Measurements from ENCODE around the gene MEIOSIN. TPM values are rescaled to one million over a fixed set of nuclear protein-coding genes. Genes with fewer than 3 reads are reported as not detected.
"Not testable (repeated sequence)": the region's sequence is repeated elsewhere in the genome, so short reads cannot be mapped to it uniquely, and the experiment has no call there.

MEIOSIN gene
- not detected for polyA plus RNA-seq (2013, experiment 1 of 2)
- 0.13 TPM for polyA plus RNA-seq (2013, experiment 2 of 2)

GRCh38 chr19:45733160-45733810, at the start of gene MEIOSIN:
Gene MEIOSIN, plus strand, starts transcription at chr19:45733439. Its CDS starts 1,938 bp downstream, at chr19:45735377.
- 95% methylated on average over 59 of the region's 59 CpGs for WGBS
- no peaks in the 10 kb centered on the region for H3K4me1 ChIP-seq (ENCODE audit: insufficient read depth, low read length)
- H3K27ac ChIP-seq (ENCODE audit: low read depth, low read length): no peak within 1 kb of the TSS
- no peaks in the 10 kb centered on the region for H3K27me3 ChIP-seq (ENCODE audit: insufficient read depth, low read length)
- H3K9me3 ChIP-seq (ENCODE audit: insufficient read depth, low read depth, low read length): no peaks in the 10 kb centered on the region
- H3K9ac ChIP-seq (ENCODE audit: low read depth, low read length): no peak within 1 kb of the TSS
- no peak within 1 kb of the TSS for H3K4me3 ChIP-seq (ENCODE audit: low read length)
- no peaks in the 10 kb centered on the region for H3K36me3 ChIP-seq (ENCODE audit: insufficient read depth, low read length)

DNA sequence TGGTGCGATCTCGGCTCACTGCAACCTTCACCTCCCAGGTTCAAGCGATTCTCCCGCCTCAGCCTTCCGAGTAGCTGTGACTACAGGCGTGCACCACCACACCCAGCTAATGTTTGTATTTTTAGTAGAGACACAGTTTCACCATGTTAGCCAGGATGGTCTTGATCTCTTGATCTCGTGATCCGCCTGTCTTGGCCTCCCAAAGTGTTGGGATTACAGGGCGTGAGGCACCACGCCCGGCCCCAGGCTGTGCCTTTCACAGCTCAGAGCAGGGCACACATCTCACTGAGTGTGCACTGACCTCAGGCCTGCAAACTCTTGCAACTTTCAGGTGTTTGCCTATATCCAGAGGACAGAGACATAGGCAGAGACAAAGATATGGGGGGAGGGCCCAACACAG, 48.2 kb upstream of the MEIOSIN start:
- peaks cover 56% of the 10 kb centered on the region for H3K36me3 ChIP-seq (ENCODE audit: insufficient read depth, low read length)
- 90% methylated on average over 11 of the region's 11 CpGs for WGBS
- H3K9me3 ChIP-seq (ENCODE audit: insufficient read depth, low read depth, low read length): not testable (repeated sequence)

GRCh38 chr19:45687599-45687998, 45.6 kb upstream of the MEIOSIN start:
- no peak overlapping the region for H3K9ac ChIP-seq (ENCODE audit: low read depth, low read length)
- peaks cover 56% of the 10 kb centered on the region for H3K36me3 ChIP-seq (ENCODE audit: insufficient read depth, low read length)
- WGBS: 92% methylated on average over 9 of the region's 9 CpGs

More for the DNA sequence above, 48.2 kb upstream of the MEIOSIN start:
- not testable (repeated sequence) for H3K27me3 ChIP-seq (ENCODE audit: insufficient read depth, low read length); H3K9ac ChIP-seq (ENCODE audit: low read depth, low read length); H3K4me3 ChIP-seq (ENCODE audit: low read length); H3K4me1 ChIP-seq (ENCODE audit: insufficient read depth, low read length); H3K27ac ChIP-seq (ENCODE audit: low read depth, low read length)

DNA sequence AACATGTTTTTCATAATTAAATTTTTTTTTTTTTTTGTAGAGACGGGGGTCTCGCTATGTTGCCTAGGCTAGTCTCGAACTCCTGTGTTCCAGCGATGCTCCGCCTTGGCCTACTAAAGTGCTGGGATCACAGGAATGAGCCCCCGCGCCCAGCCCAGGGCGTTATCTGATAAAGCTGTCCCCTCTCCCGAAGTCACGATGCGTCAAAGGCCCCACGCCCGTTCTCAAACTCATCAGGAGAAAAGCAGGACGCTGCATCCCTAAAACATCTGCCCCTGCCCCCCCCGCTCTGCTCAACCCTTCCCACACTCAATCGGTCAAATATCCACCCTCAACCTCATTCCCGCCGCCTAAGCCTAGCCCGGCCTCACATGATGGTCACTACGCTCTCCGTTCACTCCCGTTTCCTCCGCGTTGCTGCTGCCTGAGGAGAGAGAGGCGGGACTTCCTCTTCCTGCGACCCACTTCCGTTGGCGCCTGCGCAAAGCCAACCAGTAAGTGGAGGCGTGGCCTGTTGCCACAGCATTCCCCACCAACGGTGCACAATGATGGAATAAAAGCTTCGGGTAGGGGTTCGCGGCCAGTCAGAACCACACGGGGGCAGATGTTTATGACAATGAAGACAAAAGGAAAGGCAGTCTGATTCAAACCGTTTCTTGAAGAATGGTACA, 41.6 kb upstream of the MEIOSIN start, which contains the start of gene SNRPD2:
TSS of gene SNRPD2 (minus strand) at position 438 of the 671 bp plus-strand sequence. CDS start at position 373, 65 bp downstream.
- Histone ChIP-seq H3K27ac (ENCODE audit: low read depth, low read length) (peak within 1 kb of the TSS; percentile 84), H3K4me3 (ENCODE audit: low read length) (peak within 1 kb of the TSS; percentile 77), H3K4me1 (ENCODE audit: insufficient read depth, low read length) (peaks cover 3% of the 10 kb centered on the region; the same call in 1 of the 2 replicates), H3K9me3 (ENCODE audit: insufficient read depth, low read depth, low read length) (no peaks in the 10 kb centered on the region), H3K9ac (ENCODE audit: low read depth, low read length) (peak within 1 kb of the TSS; percentile 91), H3K36me3 (ENCODE audit: insufficient read depth, low read length) (peaks cover 55% of the 10 kb centered on the region), H3K27me3 (ENCODE audit: insufficient read depth, low read length) (no peaks in the 10 kb centered on the region)
- under 1% methylated on average over 36 of the region's 36 CpGs for WGBS

More at GRCh38 chr19:45687599-45687998, 45.6 kb upstream of the MEIOSIN start:
- Histone ChIP-seq H3K4me3 (ENCODE audit: low read length) (no peak overlapping the region), H3K4me1 (ENCODE audit: insufficient read depth, low read length) (peaks cover 3% of the 10 kb centered on the region; the same call in 1 of the 2 replicates), H3K27ac (ENCODE audit: low read depth, low read length) (no peak overlapping the region), H3K27me3 (ENCODE audit: insufficient read depth, low read length) (no peaks in the 10 kb centered on the region), H3K9me3 (ENCODE audit: insufficient read depth, low read depth, low read length) (no peaks in the 10 kb centered on the region)

DNA sequence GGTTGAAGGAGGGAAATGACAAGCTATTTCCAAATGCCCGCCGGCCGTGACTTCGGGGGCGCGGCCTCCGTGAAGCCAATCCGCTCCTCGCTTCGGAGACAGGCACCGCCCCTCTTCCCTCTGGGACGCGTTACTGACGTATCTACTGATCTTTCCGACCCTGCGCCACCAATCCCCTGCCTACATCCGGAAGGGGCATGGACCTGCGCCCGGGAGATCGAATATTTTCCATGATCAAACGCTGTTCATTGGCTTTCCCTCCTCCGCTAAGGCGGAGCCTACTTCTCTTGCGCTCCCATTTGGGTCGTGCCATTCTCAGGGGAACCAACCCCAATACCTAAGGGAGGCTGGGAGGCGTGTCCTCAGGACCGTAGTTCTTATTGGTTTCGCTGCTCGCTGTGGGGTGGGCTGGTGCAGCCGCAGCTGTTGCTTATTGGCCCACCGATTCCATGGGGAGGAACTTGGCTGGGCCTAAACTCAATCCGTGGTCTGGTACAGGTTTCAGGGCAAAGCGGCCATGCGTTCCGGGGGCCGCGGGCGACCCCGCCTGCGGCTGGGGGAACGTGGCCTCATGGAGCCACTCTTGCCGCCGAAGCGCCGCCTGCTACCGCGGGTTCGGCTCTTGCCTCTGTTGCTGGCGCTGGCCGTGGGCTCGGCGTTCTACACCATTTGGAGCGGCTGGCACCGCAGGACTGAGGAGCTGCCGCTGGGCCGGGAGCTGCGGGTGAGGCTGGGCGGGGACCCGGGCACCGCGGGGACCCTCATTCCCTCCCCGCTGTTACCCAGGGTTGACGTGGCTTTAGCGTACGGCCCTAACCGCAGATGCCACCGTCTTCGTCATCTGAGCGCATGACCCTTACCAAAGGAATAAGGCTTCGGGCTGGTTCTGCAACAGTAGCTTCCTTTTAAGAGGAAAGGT, 40.8 kb upstream of the MEIOSIN start, which contains the start of gene QPCTL:
TSS of gene QPCTL (plus strand) at position 480 of the 919 bp plus-strand sequence. CDS start at position 518, 38 bp downstream.
- Histone ChIP-seq H3K27me3 (ENCODE audit: insufficient read depth, low read length) (no peaks in the 10 kb centered on the region), H3K4me1 (ENCODE audit: insufficient read depth, low read length) (peaks cover 3% of the 10 kb centered on the region; the same call in 1 of the 2 replicates), H3K9ac (ENCODE audit: low read depth, low read length) (peak within 1 kb of the TSS; percentile 91), H3K9me3 (ENCODE audit: insufficient read depth, low read depth, low read length) (no peaks in the 10 kb centered on the region), H3K27ac (ENCODE audit: low read depth, low read length) (peak within 1 kb of the TSS; percentile 84), H3K36me3 (ENCODE audit: insufficient read depth, low read length) (peaks cover 54% of the 10 kb centered on the region), H3K4me3 (ENCODE audit: low read length) (peak within 1 kb of the TSS; percentile 77)
- under 1% methylated on average over 70 of the region's 70 CpGs for WGBS

DNA sequence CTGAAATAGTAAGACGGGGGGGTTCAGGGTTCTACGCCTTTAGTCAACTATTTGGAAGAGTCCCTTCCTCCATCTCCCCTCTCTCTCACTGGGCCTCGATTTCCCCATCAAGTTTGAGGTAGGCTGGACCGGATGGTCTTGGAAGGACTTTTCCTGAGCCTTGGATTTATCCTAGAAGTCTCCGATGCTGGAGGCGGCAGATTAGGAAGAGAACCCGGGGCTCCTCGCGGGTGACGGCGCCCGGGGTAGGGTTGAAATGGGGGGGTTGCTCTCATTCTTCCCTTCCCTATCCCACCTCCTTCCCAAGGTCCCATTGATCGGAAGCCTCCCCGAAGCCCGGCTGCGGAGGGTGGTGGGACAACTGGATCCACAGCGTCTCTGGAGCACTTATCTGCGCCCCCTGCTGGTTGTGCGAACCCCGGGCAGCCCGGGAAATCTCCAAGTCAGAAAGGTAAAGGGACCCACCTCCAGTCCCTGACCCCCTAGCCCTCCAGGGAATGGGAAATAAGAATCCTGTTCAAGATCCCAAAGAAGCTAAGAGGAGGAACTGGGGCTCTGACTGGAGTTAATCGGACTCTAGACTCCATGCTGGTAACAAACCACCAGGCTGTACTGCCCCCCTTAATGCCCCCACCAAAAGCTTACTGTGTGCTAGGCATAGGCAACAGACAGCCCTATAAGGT, 40.0 kb upstream of the MEIOSIN start:
- H3K9me3 ChIP-seq (ENCODE audit: insufficient read depth, low read depth, low read length): no peaks in the 10 kb centered on the region

GRCh38 chr19:45701676-45702075, 31.6 kb upstream of the MEIOSIN start:
- H3K27me3 ChIP-seq (ENCODE audit: insufficient read depth, low read length): no peaks in the 10 kb centered on the region
- H3K36me3 ChIP-seq (ENCODE audit: insufficient read depth, low read length): peaks cover 60% of the 10 kb centered on the region
- H3K4me3 ChIP-seq (ENCODE audit: low read length): no peak overlapping the region
- WGBS: 97% methylated on average over 7 of the region's 7 CpGs
- H3K4me1 ChIP-seq (ENCODE audit: insufficient read depth, low read length): no peaks in the 10 kb centered on the region
- H3K27ac ChIP-seq (ENCODE audit: low read depth, low read length): no peak overlapping the region
- H3K9ac ChIP-seq (ENCODE audit: low read depth, low read length): no peak overlapping the region
- H3K9me3 ChIP-seq (ENCODE audit: insufficient read depth, low read depth, low read length): no peaks in the 10 kb centered on the region

More for the DNA sequence above, 40.0 kb upstream of the MEIOSIN start:
- peak overlapping the region; percentile 77 for H3K4me3 ChIP-seq (ENCODE audit: low read length)
- H3K27me3 ChIP-seq (ENCODE audit: insufficient read depth, low read length): no peaks in the 10 kb centered on the region
- peaks cover 3% of the 10 kb centered on the region; the same call in 1 of the 2 replicates for H3K4me1 ChIP-seq (ENCODE audit: insufficient read depth, low read length)
- 6% methylated on average over 15 of the region's 22 CpGs for WGBS
- H3K27ac ChIP-seq (ENCODE audit: low read depth, low read length): peak overlapping the region; percentile 84
- H3K36me3 ChIP-seq (ENCODE audit: insufficient read depth, low read length): peaks cover 54% of the 10 kb centered on the region
- H3K9ac ChIP-seq (ENCODE audit: low read depth, low read length): peak overlapping the region; percentile 85

DNA sequence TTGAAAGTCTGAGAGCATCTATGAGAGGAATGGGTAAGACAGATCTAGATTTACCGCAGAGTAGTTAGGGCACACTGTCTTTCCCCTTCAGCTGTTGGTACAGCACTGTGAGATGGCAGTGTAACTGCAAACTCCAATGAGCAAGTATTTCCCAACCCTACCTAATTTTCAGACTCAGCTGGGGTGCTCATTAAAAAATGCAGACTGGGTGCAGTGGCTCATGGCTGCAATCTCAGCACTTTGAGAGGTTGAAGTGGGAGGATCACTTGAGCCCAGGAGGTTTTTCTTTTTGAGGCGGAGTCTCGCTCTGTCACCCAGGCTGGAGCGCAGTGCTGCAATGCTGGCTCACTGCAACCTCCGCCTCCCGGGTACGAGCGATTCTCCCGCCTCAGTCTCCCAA, 28.1 kb upstream of the MEIOSIN start:
- Histone ChIP-seq H3K4me1 (ENCODE audit: insufficient read depth, low read length) (no peaks in the 10 kb centered on the region), H3K27ac (ENCODE audit: low read depth, low read length) (no peak overlapping the region), H3K36me3 (ENCODE audit: insufficient read depth, low read length) (peaks cover 34% of the 10 kb centered on the region)

GRCh38 chr19:45705710-45706415, 27.4 kb upstream of the MEIOSIN start:
- Histone ChIP-seq H3K4me1 (ENCODE audit: insufficient read depth, low read length) (no peaks in the 10 kb centered on the region), H3K36me3 (ENCODE audit: insufficient read depth, low read length) (peaks cover 31% of the 10 kb centered on the region), H3K9ac (ENCODE audit: low read depth, low read length) (no peak overlapping the region), H3K9me3 (ENCODE audit: insufficient read depth, low read depth, low read length) (no peaks in the 10 kb centered on the region), H3K27ac (ENCODE audit: low read depth, low read length) (no peak overlapping the region), H3K4me3 (ENCODE audit: low read length) (no peak overlapping the region), H3K27me3 (ENCODE audit: insufficient read depth, low read length) (no peaks in the 10 kb centered on the region)
- WGBS: 86% methylated on average over 12 of the region's 12 CpGs

More for the DNA sequence above, 28.1 kb upstream of the MEIOSIN start:
- Histone ChIP-seq H3K9me3 (ENCODE audit: insufficient read depth, low read depth, low read length) (no peaks in the 10 kb centered on the region), H3K27me3 (ENCODE audit: insufficient read depth, low read length) (no peaks in the 10 kb centered on the region), H3K4me3 (ENCODE audit: low read length) (no peak overlapping the region), H3K9ac (ENCODE audit: low read depth, low read length) (no peak overlapping the region)
- 88% methylated on average over 9 of the region's 9 CpGs for WGBS
